K562 (cell line): ENCODE results near the gene OR51L1. TPM values are rescaled to one million over a fixed set of nuclear protein-coding genes. Genes with fewer than 3 reads are reported as not detected.

Source experiments
- ATAC-seq: fragments of 200-7000 bp; cut with Tn5 transposase; 3 replicates; pipeline ENCODE4 v1.9.1; 2020; ENCODE audit warnings: moderate library complexity
- BruUV-seq: library from RNA; stranded (reverse); fragments of 400-500 nt; replicated peaks from 2 replicates; lab custom pipeline; 2021; lab: Mats Ljungman, UMichigan
- CTCF ChIA-PET: fragments of 300-600 bp; formaldehyde crosslinking; extraction: SDS; loops from one replicate; lab custom pipeline; 2021; ENCODE audit warnings: low intra/inter-chr PET ratio; lab: Yijun Ruan, JAX
- POLR2A ChIA-PET: fragments of 300-600, 350-650 bp; sonication (Branson Sonifier 250); formaldehyde crosslinking; extraction: SDS; loops from one replicate; lab custom pipeline; 2021; ENCODE audit warnings: antibody characterized with exemption, inconsistent platforms; lab: Yijun Ruan, JAX
- DNase-seq, 4 experiments: peaks; one replicate each; pipeline versions ENCODE4 v3.0.0 to v3.0.0-alpha.2; 2011 to 2018; ENCODE audit warnings: low spot score in 3 of 4, mixed read lengths in 3 of 4; ENCODE audit errors: extremely low read depth in 1 of 4
- FAIRE-seq: peaks from 2 replicates; lab custom pipeline; 2011; peaks lifted over from hg19 to GRCh38; lab: Jason Lieb, UNC
- H2AFZ ChIP-seq: 2 replicates; pipeline ENCODE4 v1.6.0; 2011; ENCODE audit warnings: low read depth, low read length, control low read depth, inconsistent platforms
- H3K27ac ChIP-seq: fragments of 200-600 bp; 3 replicates; pipeline ENCODE4 v1.8.0; 2011; ENCODE audit warnings: low read depth, mild to moderate bottlenecking, control low read depth, inconsistent platforms, low read length, moderate library complexity, mixed read lengths; ENCODE audit errors: extremely low read depth
- H3K27me3 ChIP-seq, 2 experiments: fragments of 300-600 bp in 1 of 2; 2 replicates in 1 of 2; 3 replicates in 1 of 2; pipeline versions ENCODE4 v1.6.0 to v1.8.0; 2011; ENCODE audit warnings: inconsistent platforms in 2 of 2, low read length in 2 of 2, mild to moderate bottlenecking in 1 of 2, mixed read lengths in 1 of 2, moderate library complexity in 1 of 2; ENCODE audit not compliant: control insufficient read depth in 2 of 2, insufficient read depth in 2 of 2
- H3K36me3 ChIP-seq: fragments of 300-600 bp; 3 replicates; pipeline ENCODE4 v1.8.0; 2011; ENCODE audit warnings: mild to moderate bottlenecking, low read length, inconsistent platforms; ENCODE audit not compliant: control insufficient read depth, insufficient read depth
- H3K4me1 ChIP-seq, 2 experiments: fragments of 200-600 bp in 1 of 2; replicated peaks in 1 of 2; 2 replicates in 1 of 2; 3 replicates in 1 of 2; pipeline versions ENCODE4 v1.5.1 to v1.8.0; 2011; ENCODE audit warnings: inconsistent platforms in 2 of 2, low read length in 2 of 2, mild to moderate bottlenecking in 1 of 2, mixed read lengths in 1 of 2, moderate library complexity in 1 of 2; ENCODE audit not compliant: control insufficient read depth in 2 of 2, insufficient read depth in 2 of 2
- H3K4me2 ChIP-seq: 2 replicates; pipeline ENCODE4 v1.6.1; 2011; ENCODE audit warnings: low read length, control low read depth, inconsistent platforms, mixed read lengths; ENCODE audit not compliant: insufficient read depth
- H3K4me3 ChIP-seq: fragments of 200-600 bp; sonication (generic), shearing (Covaris generic); 2 replicates; pipeline ENCODE4 v1.5.1; 2016; ENCODE audit warnings: control low read depth, inconsistent platforms
- H3K79me2 ChIP-seq: fragments of 200-600 bp; 3 replicates; pipeline ENCODE4 v1.8.0; 2011; ENCODE audit warnings: low read length, inconsistent platforms; ENCODE audit not compliant: control insufficient read depth, insufficient read depth
- H3K9ac ChIP-seq, 2 experiments: 2 replicates each; pipeline versions ENCODE4 v1.6.0 to v1.6.1; 2011; ENCODE audit warnings: low read depth in 2 of 2, low read length in 2 of 2, control low read depth in 1 of 2, inconsistent platforms in 1 of 2, mild to moderate bottlenecking in 1 of 2, mixed read lengths in 1 of 2; ENCODE audit not compliant: insufficient read depth in 1 of 2
- H3K9me1 ChIP-seq: one replicate; pipeline ENCODE4 v1.6.0; 2011; ENCODE audit warnings: inconsistent platforms, mild to moderate bottlenecking, low read length, moderate library complexity; ENCODE audit not compliant: control insufficient read depth, insufficient read depth
- H3K9me3 ChIP-seq: replicated peaks from 2 replicates; pipeline ENCODE4 v1.5.1; 2011; ENCODE audit warnings: low read depth, low read length, inconsistent platforms; ENCODE audit not compliant: control insufficient read depth, insufficient read depth
- H4K20me1 ChIP-seq: replicated peaks from 2 replicates; pipeline ENCODE4 v1.6.1; 2011; ENCODE audit warnings: low read length, inconsistent platforms, mixed read lengths; ENCODE audit not compliant: control insufficient read depth, insufficient read depth
- KLF16 ChIP-seq: IDR thresholded peaks from 2 replicates; pipeline ENCODE4 v1.6.1; 2016; ENCODE audit warnings: antibody characterized with exemption
- RAD21 ChIP-seq, 2 experiments: fragments of 250-450 bp in 1 of 2; fragments of 450-650 bp in 1 of 2; sonication (Bioruptor Pico) in 1 of 2; formaldehyde crosslinking in 1 of 2; IDR thresholded peaks in 1 of 2; conservative IDR thresholded peaks in 1 of 2; 2 replicates each; pipeline versions ENCODE4 v1.4.0 to v1.8.0; 2020 to 2022; ENCODE audit warnings: mild to moderate bottlenecking in 2 of 2, moderate library complexity in 1 of 2
- WGBS: fragments of 100-300 bp; shearing (Covaris generic); methylation state at CpG from one replicate; pipeline ENCODE4 v1.1.6; 2016; ENCODE audit warnings: low coverage, mixed read lengths; ENCODE audit not compliant: insufficient coverage; ENCODE audit errors: missing lambda C conversion rate; 5-methylcytosine and 5-hydroxymethylcytosine counted together
- in situ Hi-C: fragments of 300-500 bp; cut with MboI; formaldehyde crosslinking; loops from 4 replicates; pipeline ENCODE4 v1.15.0; 2018; ENCODE audit warnings: inconsistent platforms, mixed read lengths
- intact Hi-C: fragments of 100-400 bp; cut with micrococcal nuclease; formaldehyde crosslinking; loops from 2 replicates; pipeline ENCODE4 v1.14.2; 2022
- polyA plus RNA-seq, 8 experiments: library from polyadenylated mRNA; depleted of rRNA in 4 of 8; stranded (reverse) in 5 of 8; unstranded in 3 of 8; fragments of >200 nt; fragmentation: Nextera tagmentation in 2 of 8; fragmentation: Illumina TruSeq in 1 of 8; extraction: Ambion mirVana in 2 of 8; extraction: Trizol in 1 of 8; gene quantifications; 2 replicates each; pipeline versions ENCODE4 v1.2.1 to v1.2.3, GENCODE V29; 2011 to 2014; ENCODE audit warnings: inconsistent platforms in 1 of 8, missing spikeins in 1 of 8
- total RNA-seq, 7 experiments: library from RNA; depleted of rRNA in 6 of 7; stranded (reverse); fragments of >200 nt in 6 of 7; fragmentation: Illumina TruSeq in 2 of 7; extraction: Trizol in 2 of 7; gene quantifications; 2 replicates each; pipeline versions ENCODE4 v1.2.1 to v1.2.3, GENCODE V29; 2011 to 2021; ENCODE audit warnings: low replicate concordance in 1 of 7
- TF ChIP-seq, protein P1 (sequence below): fragments of 450-650 bp; IDR thresholded peaks from 2 replicates; pipeline ENCODE4 v1.6.1; 2016; ENCODE audit warnings: borderline replicate concordance
- TF ChIP-seq, protein P2 (sequence below), 3 experiments: IDR thresholded peaks in 2 of 3; conservative IDR thresholded peaks in 1 of 3; 2 replicates each; pipeline ENCODE4 v1.5.1; 2011 to 2012; ENCODE audit warnings: low read length in 3 of 3, mild to moderate bottlenecking in 3 of 3, control low read depth in 2 of 3, improper control_type of control experiment in 1 of 3, inconsistent platforms in 1 of 3, low read depth in 1 of 3, mixed read lengths in 1 of 3, moderate library complexity in 1 of 3; ENCODE audit not compliant: insufficient read depth in 2 of 3
- TF ChIP-seq, protein P3 (sequence below): fragments of 450-650 bp; IDR thresholded peaks from 2 replicates; pipeline ENCODE4 v1.6.1; 2016
- TF ChIP-seq, protein P4 (sequence below), 2 experiments: fragments of 450-650 bp; formaldehyde crosslinking in 1 of 2; IDR thresholded peaks; 2 replicates each; pipeline versions ENCODE4 v1.4.0 to v1.6.1; 2014 to 2020; ENCODE audit warnings: mild to moderate bottlenecking in 2 of 2, borderline replicate concordance in 1 of 2, low read depth in 1 of 2

The OR51L1 gene
- total and polyA plus RNA-seq, 9 of the 15 experiments (the other 6 are each of a cell fraction or from before 2014, with no cell fraction given) = not detected

DNA sequence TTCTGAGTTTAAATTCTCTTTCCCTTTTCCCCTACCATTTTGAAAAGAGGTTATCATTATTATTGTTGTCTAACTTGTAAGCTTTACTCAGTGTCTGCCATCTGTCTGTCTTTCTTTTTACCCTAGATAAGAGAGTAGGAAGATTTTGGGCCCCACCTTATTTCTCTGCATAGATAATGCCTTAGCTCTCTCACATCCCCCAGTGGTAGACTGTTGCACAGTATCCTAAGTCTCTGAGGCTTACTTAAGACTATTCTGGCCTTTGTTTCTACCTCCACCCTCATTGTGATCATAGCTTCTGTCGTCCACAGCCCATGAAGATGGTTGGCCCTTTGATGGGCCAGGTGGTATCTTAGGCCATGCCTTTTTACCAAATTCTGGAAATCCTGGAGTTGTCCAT lies 3.6 kb upstream of the OR51L1 start:
- Histone ChIP-seq H3K4me3 (no peak overlapping the region), H2AFZ (no peak overlapping the region; the same call in 1 of the 2 replicates), H3K79me2 (no peaks in the 10 kb centered on the region), H3K27me3 (peaks cover 2 to 9% of the 10 kb centered on the region in 2 experiments; a peak in 1 of 5 replicates), H3K9me1 (no peaks in the 10 kb centered on the region), H3K4me1 (peaks cover 0 to 4% of the 10 kb centered on the region in 2 experiments; a peak in 1 of 5 replicates), H3K27ac (no peak overlapping the region), H3K36me3 (no peaks in the 10 kb centered on the region), H3K9me3 (no peaks in the 10 kb centered on the region), H3K4me2 (peak overlapping the region; percentile 17; the same call in 1 of the 2 replicates), H4K20me1 (no peaks in the 10 kb centered on the region), H3K9ac (no peak overlapping the region)
- CTCF ChIA-PET = interaction anchor here (2.1 kb wide), 1 partner anchor 354 kb away, joined by 5 read pairs; the partner anchor contains the start of gene OR51D1
- intact Hi-C loops (loop anchor here (1.0 to 10.0 kb wide), 2 partner anchors 266 to 354 kb away; partner anchors contain the start of gene OR51D1), in situ Hi-C loops (no loop called here)
- FAIRE-seq (peak; percentile 64), ATAC-seq (peak; percentile 100), DNase-seq (peak; percentile 10 to 61 (median 38))
- 0% methylated on average over 1 of the region's 1 CpG for WGBS
- no TSS peak for BruUV-seq
- POLR2A ChIA-PET = interaction anchor here (1.4 kb wide), 1 partner anchor 59 kb away, joined by 3 read pairs; no protein-coding TSS in a partner anchor
- TF ChIP-seq, protein P1, sequence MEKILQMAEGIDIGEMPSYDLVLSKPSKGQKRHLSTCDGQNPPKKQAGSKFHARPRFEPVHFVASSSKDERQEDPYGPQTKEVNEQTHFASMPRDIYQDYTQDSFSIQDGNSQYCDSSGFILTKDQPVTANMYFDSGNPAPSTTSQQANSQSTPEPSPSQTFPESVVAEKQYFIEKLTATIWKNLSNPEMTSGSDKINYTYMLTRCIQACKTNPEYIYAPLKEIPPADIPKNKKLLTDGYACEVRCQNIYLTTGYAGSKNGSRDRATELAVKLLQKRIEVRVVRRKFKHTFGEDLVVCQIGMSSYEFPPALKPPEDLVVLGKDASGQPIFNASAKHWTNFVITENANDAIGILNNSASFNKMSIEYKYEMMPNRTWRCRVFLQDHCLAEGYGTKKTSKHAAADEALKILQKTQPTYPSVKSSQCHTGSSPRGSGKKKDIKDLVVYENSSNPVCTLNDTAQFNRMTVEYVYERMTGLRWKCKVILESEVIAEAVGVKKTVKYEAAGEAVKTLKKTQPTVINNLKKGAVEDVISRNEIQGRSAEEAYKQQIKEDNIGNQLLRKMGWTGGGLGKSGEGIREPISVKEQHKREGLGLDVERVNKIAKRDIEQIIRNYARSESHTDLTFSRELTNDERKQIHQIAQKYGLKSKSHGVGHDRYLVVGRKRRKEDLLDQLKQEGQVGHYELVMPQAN = no peak
- TF ChIP-seq RAD21 (CRISPR knock-in tag; conservative IDR thresholded peaks at IDR 0.05 in 1 of 2, IDR thresholded peaks at IDR 0.05 in 1 of 2) (peak; percentile 69 to 86), KLF16 (peak; percentile 61)
- TF ChIP-seq, protein P2, sequence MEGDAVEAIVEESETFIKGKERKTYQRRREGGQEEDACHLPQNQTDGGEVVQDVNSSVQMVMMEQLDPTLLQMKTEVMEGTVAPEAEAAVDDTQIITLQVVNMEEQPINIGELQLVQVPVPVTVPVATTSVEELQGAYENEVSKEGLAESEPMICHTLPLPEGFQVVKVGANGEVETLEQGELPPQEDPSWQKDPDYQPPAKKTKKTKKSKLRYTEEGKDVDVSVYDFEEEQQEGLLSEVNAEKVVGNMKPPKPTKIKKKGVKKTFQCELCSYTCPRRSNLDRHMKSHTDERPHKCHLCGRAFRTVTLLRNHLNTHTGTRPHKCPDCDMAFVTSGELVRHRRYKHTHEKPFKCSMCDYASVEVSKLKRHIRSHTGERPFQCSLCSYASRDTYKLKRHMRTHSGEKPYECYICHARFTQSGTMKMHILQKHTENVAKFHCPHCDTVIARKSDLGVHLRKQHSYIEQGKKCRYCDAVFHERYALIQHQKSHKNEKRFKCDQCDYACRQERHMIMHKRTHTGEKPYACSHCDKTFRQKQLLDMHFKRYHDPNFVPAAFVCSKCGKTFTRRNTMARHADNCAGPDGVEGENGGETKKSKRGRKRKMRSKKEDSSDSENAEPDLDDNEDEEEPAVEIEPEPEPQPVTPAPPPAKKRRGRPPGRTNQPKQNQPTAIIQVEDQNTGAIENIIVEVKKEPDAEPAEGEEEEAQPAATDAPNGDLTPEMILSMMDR (IDR thresholded peaks at IDR 0.05 in 2 of 3, conservative IDR thresholded peaks at IDR 0.05 in 1 of 3; ENCODE audit: insufficient read depth in 2 of 3, low read depth in 1 of 3, low read length in 3 of 3) = peak; percentile 62 to 79 (median 77)
- TF ChIP-seq, protein P3, sequence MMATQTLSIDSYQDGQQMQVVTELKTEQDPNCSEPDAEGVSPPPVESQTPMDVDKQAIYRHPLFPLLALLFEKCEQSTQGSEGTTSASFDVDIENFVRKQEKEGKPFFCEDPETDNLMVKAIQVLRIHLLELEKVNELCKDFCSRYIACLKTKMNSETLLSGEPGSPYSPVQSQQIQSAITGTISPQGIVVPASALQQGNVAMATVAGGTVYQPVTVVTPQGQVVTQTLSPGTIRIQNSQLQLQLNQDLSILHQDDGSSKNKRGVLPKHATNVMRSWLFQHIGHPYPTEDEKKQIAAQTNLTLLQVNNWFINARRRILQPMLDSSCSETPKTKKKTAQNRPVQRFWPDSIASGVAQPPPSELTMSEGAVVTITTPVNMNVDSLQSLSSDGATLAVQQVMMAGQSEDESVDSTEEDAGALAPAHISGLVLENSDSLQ = 0 out of 2 replicates have a peak, but pooled peaks have one; percentile 13
- TF ChIP-seq, protein P4, sequence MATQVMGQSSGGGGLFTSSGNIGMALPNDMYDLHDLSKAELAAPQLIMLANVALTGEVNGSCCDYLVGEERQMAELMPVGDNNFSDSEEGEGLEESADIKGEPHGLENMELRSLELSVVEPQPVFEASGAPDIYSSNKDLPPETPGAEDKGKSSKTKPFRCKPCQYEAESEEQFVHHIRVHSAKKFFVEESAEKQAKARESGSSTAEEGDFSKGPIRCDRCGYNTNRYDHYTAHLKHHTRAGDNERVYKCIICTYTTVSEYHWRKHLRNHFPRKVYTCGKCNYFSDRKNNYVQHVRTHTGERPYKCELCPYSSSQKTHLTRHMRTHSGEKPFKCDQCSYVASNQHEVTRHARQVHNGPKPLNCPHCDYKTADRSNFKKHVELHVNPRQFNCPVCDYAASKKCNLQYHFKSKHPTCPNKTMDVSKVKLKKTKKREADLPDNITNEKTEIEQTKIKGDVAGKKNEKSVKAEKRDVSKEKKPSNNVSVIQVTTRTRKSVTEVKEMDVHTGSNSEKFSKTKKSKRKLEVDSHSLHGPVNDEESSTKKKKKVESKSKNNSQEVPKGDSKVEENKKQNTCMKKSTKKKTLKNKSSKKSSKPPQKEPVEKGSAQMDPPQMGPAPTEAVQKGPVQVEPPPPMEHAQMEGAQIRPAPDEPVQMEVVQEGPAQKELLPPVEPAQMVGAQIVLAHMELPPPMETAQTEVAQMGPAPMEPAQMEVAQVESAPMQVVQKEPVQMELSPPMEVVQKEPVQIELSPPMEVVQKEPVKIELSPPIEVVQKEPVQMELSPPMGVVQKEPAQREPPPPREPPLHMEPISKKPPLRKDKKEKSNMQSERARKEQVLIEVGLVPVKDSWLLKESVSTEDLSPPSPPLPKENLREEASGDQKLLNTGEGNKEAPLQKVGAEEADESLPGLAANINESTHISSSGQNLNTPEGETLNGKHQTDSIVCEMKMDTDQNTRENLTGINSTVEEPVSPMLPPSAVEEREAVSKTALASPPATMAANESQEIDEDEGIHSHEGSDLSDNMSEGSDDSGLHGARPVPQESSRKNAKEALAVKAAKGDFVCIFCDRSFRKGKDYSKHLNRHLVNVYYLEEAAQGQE (IDR thresholded peaks at IDR 0.05; ENCODE audit: borderline replicate concordance) = peak; percentile 55; the same call in 1 of the 2 replicates
- TF ChIP-seq, protein P4 (CRISPR knock-in tag; IDR thresholded peaks at IDR 0.05; ENCODE audit: low read depth) = no peak
